GM19025 (cell line): ENCODE data around the gene ACVR1B.

Experiments used
- ATAC-seq: cut with Tn5 transposase; IDR thresholded peaks from one replicate; pipeline ENCODE4 v1.9.1; 2021; ENCODE audit warnings: mild to moderate bottlenecking, low read depth, moderate library complexity; ENCODE audit not compliant: unreplicated experiment

ACVR1B gene

DNA sequence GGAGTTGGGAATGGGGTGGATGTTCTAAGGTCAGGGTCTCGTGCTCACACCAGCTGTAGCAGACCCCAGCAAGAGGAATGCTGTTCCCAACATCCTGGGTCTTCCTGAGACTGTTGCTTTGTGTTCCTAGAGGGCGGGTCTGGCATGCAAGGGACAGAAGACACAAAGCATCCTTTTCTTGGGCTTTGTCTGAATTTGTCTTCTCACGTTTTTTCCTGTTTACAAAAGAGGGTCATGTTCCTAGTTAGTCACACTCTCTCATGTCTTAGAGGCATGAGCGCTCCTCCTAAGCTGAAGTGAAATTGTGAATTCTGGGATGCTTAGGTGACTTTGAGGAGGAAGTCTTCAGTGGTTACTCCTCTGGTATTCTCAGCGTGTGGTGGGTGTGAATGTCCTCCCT lies 45.6 kb downstream of the ACVR1B start:
- no peak for ATAC-seq

DNA sequence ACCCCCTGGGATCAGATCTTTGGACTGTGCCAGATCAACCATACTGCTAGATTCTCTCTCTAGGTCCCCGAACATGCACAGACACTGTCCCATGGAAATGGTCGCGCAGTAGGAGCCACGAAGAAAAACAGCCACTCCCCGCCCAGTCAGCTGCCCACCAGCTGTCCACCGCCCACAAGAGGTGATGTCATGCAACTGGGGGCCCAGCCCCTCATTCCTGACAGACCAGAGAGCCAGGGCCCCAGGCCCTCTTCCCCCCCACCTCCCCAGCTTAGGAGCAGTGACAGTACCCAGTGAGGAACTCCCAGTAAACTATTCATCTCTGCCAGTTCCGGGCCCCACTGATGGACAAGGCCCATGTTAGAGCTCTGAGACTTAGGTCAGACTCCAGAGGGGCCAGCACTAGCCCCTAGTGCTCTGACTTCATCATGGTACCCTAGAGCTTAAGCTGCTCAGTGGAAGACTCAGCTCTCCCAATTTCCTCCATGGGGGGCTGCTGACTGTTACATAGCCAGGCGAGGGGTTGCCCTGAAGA lies 51.6 kb downstream of the ACVR1B start:
- ATAC-seq, result no peak

DNA sequence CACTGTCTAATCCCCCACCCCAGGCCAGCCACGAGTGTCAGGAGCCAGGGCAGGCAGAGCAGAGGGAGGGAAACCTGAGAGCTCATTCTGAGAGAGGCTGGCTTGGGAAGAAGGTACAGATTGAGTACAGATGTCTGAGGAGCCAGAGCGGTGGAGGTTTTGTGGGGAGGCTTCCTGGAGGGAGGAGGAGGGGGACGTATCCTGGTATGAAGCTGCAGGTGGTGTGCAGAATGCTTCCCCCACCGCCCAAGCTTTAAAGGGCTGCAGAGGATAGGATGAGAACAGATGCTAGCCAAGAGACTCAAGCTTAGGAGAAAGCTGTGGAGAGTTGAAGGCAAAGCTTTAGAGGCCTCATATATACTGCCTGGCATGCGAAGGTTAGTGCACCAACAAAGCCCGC lies 52.1 kb downstream of the ACVR1B start:
- no peak for ATAC-seq

DNA sequence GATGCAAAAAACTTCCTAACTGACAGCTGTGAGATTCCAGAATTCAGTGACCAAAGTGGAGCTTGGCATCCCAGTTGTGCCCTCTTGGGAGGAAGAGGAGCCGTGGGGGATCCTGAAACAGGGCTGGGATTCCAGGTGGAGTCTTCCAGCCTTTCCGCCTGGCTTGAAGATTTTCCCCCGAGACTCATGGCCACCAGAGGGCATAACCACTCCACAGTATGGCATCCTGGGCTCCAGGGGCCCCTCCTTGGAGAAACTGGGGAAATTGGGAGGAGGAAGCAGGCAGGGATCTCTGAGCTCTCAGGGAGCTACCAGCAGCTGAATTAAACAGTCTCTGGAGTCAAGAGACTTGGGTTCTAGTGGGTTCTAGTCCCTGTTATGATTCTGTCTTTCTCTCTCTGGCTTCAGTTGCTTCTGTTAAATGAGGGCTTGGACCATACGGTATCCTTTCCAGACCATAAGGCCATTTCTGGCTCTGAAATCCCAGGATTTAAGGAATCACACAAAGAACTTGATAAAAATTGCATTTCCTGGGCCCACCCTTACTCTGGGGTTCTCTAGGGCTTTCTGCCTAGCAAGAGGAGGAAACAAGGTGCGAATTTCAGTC lies 52.6 kb downstream of the ACVR1B start:
- ATAC-seq, result no peak

DNA sequence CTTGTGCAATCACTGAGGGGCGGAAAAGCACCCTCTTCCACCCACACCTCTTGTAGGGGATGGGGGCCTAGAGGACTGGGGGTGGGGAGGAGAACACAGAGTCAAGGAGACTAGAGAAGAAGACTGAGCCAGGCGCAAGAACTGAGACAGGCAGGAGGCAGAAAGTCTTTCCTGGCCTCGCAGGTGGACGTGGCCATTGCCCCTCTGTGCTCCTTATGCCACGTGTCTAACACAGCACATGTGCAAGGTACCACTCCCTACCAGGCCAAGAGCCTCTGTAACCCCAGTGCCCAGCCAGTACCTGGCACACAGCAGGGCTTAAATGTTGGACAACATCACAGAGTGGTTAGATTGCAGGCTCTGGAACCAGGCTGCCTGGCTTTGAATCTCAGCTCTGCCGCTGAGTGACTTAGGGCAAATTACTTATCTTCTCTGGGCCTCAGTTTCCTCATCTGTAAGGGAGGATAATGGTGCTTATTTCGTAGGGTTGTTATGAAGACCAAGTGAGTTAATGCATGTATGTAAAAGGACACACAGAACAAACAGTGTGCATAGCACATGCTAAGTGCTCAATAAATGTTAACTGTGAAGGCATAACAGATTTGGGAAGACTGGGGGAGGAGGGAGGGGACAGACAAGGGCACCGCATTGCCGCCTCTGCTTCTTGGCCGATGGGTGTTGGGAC lies 53.9 kb downstream of the ACVR1B start:
- ATAC-seq, result no peak

DNA sequence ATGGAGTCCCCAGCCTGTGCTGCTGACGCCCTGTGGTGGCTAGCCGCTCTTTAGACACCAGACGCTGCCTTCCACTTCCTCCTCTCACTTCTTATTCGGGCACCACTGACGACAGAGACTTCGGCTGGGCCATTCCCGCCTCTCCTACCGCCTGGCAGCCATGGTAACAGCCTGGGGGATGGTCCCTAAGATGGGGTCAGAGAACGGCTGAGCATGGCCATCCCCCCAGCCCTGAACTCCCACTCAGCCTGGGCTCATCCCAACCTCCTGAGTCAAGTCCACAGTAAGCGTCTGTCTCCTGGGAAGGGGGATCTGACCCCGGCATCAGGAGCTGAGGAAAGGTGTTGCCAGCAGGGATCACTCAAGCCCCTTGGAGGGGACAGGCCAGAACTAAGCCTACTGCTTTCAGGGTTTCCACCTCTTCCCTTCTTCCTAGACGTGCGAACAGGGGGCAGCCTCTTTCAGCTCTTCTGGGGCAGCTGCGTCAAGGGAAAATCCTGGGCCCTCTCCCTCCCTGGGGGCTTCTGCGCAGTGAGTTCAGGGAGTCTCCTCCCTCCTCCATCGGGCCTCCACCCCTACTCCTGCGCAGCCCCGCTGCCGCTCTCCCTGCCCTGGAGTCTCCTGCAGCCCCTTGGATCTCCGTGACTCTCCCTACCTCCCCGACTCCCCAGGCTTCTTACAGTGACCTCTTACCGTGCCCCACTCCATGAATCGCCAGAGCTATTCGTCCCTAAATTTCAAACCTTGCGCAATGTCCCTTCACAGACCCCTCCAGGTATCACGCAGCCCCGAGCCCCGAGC lies 54.6 kb downstream of the ACVR1B start:
- ATAC-seq, result peak; percentile 59

DNA sequence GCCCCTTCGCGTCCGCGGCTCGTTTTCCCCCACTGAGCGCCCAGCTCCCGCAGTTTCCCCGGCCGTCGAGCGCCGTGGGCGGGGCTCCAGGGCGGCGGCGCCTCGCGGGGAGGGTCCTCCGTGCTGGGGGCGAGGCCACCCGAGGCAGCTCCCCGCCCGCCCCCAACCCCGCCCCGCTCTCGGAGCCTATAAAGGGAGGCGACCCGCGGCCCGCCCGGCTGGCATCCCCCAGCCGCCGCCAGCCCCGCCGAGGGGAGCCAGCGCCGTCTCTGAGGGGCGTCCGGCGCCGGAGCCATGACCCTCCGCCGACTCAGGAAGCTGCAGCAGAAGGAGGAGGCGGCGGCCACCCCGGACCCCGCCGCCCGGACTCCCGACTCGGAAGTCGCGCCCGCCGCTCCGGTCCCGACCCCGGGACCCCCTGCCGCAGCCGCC lies 55.2 kb downstream of the ACVR1B start, which contains the start of gene TAMALIN:
Gene TAMALIN, plus strand, starts transcription at position 221 of the 432 bp plus-strand sequence. Its CDS starts 74 bp downstream, at position 295.
- ATAC-seq, result no peak

DNA sequence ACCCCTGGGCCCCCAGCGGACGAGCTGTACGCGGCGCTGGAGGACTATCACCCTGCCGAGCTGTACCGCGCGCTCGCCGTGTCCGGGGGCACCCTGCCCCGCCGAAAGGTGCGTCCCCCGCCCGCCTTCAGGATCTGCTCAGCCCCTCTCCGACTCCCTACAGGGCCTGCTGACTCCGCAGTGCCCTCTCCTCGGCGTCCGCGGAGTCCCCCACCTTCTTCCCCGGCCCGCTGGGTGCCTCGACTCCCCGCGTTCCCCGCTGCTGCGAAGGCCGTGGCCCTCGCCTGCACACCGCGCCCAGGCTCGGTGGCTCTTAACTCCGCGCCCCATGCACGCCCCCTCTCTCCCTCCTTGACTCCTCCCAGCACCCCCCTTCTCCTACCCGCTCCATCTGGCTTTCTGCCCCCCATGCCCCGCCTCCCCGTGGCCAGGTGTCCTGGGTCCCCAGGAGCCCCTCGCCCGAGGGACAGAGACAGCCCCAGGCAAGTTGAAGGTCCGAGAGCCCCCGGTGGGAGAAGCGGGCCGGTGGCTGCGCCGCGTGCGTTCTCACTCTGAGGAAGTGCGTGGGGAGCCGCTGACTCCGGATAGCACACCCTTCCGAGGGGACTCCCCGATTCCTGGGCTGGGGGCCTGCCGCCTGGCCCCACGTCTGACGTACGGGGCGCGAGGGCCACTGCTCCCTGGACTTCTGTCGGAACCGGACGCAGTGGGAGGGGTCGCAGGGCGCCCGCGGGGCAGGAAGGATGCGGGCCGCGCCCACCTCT lies 55.8 kb downstream of the ACVR1B start:
- ATAC-seq, result no peak

DNA sequence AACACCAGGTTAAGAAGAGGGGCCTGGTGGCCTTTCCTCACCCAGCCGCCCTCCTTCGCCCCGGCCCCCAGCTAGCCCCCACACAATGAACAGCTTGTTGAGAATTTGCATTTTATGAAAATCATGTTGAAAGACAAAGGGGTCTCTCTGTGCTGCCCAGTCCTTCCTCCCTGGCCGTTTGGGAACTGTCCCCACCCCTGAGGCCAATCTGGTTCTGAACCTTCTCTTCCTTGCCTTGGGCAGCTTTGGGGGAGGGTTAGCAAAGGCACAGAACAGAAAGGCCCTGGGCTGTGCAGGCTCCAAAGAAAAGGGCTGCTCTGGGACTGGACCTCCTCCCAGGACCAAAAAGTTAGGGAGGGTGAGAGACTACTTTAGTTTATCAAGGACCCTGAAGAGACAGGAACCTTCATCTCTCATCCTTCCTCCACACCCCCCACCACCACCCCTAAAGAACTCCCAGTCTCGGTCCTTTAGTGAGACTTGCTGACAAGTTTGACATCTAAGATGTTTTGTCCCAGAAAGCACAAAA lies 56.5 kb downstream of the ACVR1B start:
- ATAC-seq, result no peak

DNA sequence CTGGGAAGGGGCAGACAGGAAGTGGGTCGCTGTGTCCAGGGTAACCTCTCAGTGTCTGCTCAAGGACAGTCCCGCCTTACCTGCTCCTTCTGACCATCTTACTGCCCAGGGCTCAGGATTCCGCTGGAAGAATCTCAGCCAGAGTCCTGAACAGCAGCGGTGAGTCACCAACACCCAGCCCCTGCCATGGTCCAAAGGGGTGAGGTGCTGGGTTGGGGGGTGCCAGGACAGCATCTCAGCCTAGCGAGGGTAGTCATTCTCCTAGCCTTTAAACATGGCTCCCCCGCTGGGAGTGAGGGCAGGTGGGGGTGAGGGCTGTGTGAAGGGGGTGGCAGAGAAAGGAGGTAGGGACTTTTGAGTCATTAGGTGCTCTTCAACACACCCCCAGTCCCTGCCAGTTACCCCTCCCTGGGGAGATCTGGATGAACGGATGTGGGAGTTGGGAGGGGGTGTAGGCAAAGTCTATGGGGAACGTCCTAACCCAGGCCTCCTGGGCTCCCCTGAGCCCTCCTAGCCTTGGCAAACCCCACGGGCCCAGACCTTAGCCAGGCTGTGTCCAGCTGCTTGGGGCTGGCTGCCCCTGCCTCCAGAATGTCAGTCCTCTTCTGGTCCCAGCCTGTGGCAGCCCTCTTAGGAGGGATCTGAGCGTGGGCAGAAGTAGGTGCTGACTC lies 57.7 kb downstream of the ACVR1B start:
- ATAC-seq, result no peak

DNA sequence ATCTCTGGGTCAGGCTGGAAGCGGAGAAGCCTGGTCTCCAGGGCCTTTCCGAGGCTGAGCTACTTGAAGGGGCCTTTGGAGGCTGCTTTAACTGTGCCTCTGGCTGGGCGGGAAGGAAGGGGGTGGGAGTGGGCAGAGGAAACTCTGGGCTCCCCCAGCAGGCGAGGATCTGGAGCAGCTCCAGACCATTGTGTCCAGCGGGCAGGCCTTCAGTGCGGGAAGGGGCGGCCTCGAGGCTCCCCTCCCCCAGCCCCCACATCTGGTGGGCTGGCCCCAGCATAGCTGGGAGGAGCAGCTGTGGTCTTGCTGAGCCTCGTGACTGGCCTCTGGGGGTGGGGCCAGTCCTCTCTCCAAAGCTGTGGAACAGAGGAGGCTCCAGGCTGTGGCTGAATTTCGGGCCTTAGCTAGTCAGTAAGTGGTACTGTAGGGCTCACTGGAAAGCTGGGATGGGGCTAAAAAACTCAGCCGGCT lies 58.7 kb downstream of the ACVR1B start:
- no peak for ATAC-seq

DNA sequence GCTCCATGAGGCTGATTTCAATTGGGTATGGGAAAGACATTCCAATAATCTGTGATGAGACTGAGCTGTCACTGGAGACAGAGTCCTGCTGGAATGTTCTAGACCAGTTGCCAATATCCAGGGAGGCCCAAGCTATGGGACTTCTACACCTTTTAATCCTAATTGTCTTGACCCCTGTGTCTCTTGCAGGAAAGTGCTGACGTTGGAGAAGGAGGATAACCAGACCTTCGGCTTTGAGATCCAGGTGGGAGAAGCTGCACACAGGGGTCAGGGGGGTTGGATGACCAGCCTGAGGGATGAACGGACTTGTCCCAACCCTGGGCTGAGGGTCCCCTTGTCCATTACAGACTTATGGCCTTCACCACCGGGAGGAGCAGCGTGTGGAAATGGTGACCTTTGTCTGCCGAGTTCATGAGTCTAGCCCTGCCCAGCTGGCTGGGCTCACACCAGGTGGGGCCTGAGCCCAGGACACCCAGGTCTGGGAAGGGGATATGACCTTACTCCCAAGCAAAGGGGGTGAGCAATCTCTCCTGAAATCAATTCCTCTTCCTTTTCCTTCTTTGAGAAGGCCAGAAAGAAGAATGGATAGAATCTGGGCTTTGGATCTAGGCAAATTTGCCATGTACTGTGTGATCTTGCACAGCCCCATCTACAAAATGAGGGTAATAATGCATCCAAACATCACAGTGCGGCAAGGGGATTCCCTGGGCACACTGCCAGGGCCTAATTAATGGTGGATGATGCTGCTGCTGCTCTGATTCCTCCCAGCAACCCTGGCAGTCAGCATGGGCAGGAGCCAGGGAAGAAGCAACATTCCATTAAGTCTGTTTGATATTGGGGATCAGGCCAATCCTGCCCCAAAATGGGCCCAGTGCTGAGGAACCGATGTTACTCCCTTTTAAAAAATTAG lies 59.4 kb downstream of the ACVR1B start:
- ATAC-seq, result no peak

DNA sequence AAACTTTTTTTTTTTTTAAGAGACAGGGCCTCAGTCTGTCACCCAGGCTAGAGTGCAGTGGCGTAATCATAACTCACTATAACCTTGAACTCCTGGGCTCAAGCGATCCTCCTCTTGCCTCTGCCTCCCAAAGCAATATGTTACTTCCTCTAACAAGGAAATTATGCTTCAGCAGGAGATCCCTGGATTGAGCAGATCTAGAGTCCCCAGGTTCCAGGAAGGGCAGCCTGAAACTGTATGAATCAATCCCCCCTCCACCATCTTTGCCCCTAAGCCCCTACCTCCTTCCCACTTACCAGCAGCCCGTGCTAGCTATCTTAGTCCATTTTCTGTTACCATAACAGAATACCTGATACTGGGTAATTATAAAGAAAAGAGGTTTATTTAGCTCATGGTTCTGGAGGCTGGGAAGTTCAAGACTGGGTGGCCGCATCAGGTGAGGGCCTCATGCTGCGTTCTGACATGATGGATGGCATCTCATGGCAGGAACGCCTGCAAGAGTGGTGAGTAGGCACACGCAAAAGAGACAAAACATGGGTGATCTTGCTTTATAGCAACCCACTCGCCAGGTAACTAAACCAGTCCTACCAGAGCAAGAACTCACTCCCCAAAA lies 60.2 kb downstream of the ACVR1B start:
- ATAC-seq, result no peak

DNA sequence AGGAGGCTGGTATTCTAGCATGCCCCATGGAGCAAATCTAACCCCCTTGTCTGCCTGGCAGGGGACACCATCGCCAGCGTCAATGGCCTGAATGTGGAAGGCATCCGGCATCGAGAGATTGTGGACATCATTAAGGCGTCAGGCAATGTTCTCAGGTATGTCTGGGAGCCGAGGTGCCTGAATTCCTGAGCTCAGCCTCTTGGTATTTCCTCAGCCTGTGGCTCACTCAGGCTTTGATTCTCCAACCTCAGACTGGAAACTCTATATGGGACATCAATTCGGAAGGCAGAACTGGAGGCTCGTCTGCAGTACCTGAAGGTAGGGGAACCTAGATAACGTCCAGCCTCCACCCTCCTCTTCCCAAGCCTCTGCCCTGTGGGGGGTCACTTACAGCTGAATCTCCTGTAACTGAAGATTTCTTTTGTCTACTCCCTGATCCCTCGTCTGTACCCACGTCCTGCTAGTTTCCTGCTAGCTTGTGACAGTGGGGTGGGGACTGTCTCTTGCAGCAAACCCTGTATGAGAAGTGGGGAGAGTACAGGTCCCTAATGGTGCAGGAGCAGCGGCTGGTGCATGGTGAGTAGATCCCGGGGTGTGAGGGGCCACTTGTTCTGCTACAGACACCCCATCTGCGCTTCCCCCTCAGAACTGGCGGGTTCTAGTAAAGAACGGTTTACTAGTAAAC lies 62.3 kb downstream of the ACVR1B start:
- no peak for ATAC-seq

DNA sequence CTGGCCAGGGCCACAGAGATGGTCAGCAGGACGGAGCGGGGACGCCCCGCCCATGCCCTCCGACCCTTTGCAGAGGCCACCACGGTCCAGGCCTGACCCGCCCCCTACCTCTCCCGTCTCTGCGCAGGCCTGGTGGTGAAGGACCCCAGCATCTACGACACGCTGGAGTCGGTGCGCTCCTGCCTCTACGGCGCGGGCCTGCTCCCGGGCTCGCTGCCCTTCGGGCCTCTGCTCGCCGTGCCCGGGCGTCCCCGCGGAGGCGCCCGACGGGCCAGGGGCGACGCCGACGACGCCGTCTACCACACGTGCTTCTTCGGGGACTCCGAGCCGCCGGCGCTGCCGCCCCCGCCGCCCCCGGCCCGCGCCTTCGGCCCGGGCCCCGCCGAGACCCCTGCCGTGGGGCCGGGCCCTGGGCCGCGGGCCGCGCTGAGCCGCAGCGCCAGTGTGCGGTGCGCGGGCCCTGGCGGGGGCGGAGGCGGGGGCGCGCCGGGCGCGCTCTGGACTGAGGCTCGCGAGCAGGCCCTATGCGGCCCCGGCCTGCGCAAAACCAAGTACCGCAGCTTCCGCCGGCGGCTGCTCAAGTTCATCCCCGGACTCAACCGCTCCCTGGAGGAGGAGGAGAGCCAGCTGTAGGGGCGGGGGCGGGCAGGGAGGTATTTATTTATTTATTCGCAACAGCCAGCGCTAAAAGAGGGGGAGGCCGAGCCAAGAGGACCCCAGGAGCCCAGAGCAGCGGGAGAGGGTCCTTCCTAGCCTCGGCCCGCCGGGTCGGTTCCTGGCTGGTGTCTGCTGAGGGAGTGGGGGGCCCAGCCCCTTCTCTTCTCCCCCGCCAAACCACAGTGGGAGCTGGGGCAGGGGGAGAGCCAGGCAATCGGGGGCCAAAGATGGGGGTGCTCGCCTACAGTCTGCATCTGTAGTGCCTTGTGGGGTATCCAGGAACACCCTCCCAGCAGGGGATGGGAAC lies 63.4 kb downstream of the ACVR1B start:
- no peak for ATAC-seq

DNA sequence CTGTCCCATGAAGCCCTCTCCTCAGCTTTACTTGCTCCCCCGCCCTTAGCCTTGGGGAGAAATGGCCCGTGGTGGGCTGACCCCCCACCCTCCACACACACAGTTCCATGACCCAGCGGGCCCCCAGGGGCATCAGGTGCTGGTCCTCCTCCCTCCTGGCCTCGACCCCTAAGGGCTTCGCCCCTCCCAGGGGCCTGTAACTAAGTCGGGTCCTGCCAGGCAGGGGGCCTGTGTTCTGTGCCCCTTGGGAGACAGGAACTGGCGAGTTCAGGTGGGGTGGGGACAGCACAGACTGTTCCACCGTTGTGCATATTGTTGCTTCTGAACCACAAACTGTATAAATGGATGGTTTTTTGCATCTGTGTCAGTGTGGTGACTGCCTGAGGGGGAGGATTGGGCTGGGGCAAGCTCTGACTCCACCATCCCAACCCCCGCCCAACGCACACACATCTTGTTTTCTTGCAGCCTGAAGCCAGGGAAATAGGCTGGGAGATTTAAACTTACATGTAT lies 64.1 kb downstream of the ACVR1B start:
- ATAC-seq, result no peak
